ENCODE results near the gene CAB39L. TPM values are rescaled to one million over a fixed set of nuclear protein-coding genes. Genes with fewer than 3 reads are reported as not detected.

The CAB39L gene
- total RNA-seq, 1 donor from 2014 or later, result 18.3 TPM

GRCh38 chr13:49466292-49466838 lies 22.5 kb upstream of the CAB39L start:
- no peak overlapping the region for H3K4me3 ChIP-seq (ENCODE audit: low read depth, low read length)
- no peaks in the 10 kb centered on the region for H3K36me3 ChIP-seq (ENCODE audit: control insufficient read depth, insufficient read depth, low read length)
- no peaks in the 10 kb centered on the region for H3K27me3 ChIP-seq (ENCODE audit: control insufficient read depth, insufficient read depth, low read length)
- DNase-seq (ENCODE audit: low read depth), result no peak
- no peak for TF ChIP-seq CTCF (IDR thresholded peaks at IDR 0.05; ENCODE audit: insufficient read depth, low read length, poor library complexity, severe bottlenecking)

GRCh38 chr13:49464621-49465325 lies 20.9 kb upstream of the CAB39L start:
- no peak for DNase-seq (ENCODE audit: low read depth)
- Histone ChIP-seq H3K4me3 (ENCODE audit: low read depth, low read length) (no peak overlapping the region), H3K36me3 (ENCODE audit: control insufficient read depth, insufficient read depth, low read length) (no peaks in the 10 kb centered on the region), H3K27me3 (ENCODE audit: control insufficient read depth, insufficient read depth, low read length) (no peaks in the 10 kb centered on the region)
- no peak for TF ChIP-seq CTCF (IDR thresholded peaks at IDR 0.05; ENCODE audit: insufficient read depth, low read length, poor library complexity, severe bottlenecking)

DNA sequence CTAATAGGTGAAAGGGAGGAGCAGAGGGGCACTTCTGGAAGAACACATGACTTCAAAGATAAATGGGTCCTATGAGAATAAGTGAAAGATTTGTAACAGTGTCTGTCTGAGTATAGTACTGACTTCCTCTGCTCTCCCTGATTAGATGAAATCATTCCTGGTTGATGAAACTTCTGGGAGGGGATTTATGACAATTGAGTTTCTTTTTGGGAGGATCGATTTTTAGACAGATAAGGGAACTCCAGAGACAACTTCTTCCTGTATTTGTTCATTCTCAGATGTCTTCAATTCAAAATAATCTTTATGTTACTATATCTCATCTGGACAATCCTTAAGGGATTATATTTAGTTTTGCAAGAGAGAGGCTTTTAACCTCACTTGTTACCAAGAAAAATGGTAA lies 20.2 kb upstream of the CAB39L start:
- no peak overlapping the region for H3K4me3 ChIP-seq (ENCODE audit: low read depth, low read length)
- no peak for TF ChIP-seq CTCF (IDR thresholded peaks at IDR 0.05; ENCODE audit: insufficient read depth, low read length, poor library complexity, severe bottlenecking)
- no peaks in the 10 kb centered on the region for H3K36me3 ChIP-seq (ENCODE audit: control insufficient read depth, insufficient read depth, low read length)
- no peak for DNase-seq (ENCODE audit: low read depth)
- H3K27me3 ChIP-seq (ENCODE audit: control insufficient read depth, insufficient read depth, low read length), result no peaks in the 10 kb centered on the region

GRCh38 chr13:49459580-49459979 lies 15.7 kb upstream of the CAB39L start:
- Histone ChIP-seq H3K36me3 (ENCODE audit: control insufficient read depth, insufficient read depth, low read length) (no peaks in the 10 kb centered on the region), H3K27me3 (ENCODE audit: control insufficient read depth, insufficient read depth, low read length) (no peaks in the 10 kb centered on the region), H3K4me3 (ENCODE audit: low read depth, low read length) (no peak overlapping the region)
- DNase-seq (ENCODE audit: low read depth), result no peak
- no peak for TF ChIP-seq CTCF (IDR thresholded peaks at IDR 0.05; ENCODE audit: insufficient read depth, low read length, poor library complexity, severe bottlenecking)

GRCh38 chr13:49457221-49457620 lies 13.4 kb upstream of the CAB39L start:
- DNase-seq (ENCODE audit: low read depth), result no peak
- no peak for TF ChIP-seq CTCF (IDR thresholded peaks at IDR 0.05; ENCODE audit: insufficient read depth, low read length, poor library complexity, severe bottlenecking)
- no peaks in the 10 kb centered on the region for H3K36me3 ChIP-seq (ENCODE audit: control insufficient read depth, insufficient read depth, low read length)
- H3K4me3 ChIP-seq (ENCODE audit: low read depth, low read length), result no peak overlapping the region
- H3K27me3 ChIP-seq (ENCODE audit: control insufficient read depth, insufficient read depth, low read length), result no peaks in the 10 kb centered on the region

- DNase-seq (ENCODE audit: low read depth), result no peak
- H3K27me3 ChIP-seq (ENCODE audit: control insufficient read depth, insufficient read depth, low read length), result no peaks in the 10 kb centered on the region
- no peaks in the 10 kb centered on the region for H3K36me3 ChIP-seq (ENCODE audit: control insufficient read depth, insufficient read depth, low read length)
- no peak for TF ChIP-seq CTCF (IDR thresholded peaks at IDR 0.05; ENCODE audit: insufficient read depth, low read length, poor library complexity, severe bottlenecking)
- no peak overlapping the region for H3K4me3 ChIP-seq (ENCODE audit: low read depth, low read length)
These were observed 12.3 kb upstream of the CAB39L start for GRCh38 chr13:49456156-49456555.
